ENCODE results near the gene ACSM2A. TPM values are rescaled to one million over a fixed set of nuclear protein-coding genes. Genes with fewer than 3 reads are reported as not detected.

ACSM2A gene
- total and polyA plus RNA-seq, 10 of the 15 experiments (the other 5 are each of a cell fraction or from before 2014, with no cell fraction given): not detected

GRCh38 chr16:20515688-20516090 is 64.4 kb downstream of the ACSM2A start:
- Histone ChIP-seq H2AFZ (ENCODE audit: control insufficient read depth, low read depth, low read length) (no peak overlapping the region), H3K4me2 (ENCODE audit: control insufficient read depth, insufficient read depth) (no peak overlapping the region), H3K4me1 (ENCODE audit: control insufficient read depth, insufficient read depth, low read length) (no peaks in the 10 kb centered on the region), H3K9me3 (replicated peaks; ENCODE audit: control insufficient read depth, insufficient read depth, low read length) (no peaks in the 10 kb centered on the region), H3K79me2 (ENCODE audit: control insufficient read depth, insufficient read depth, low read length) (no peaks in the 10 kb centered on the region), H4K20me1 (ENCODE audit: control insufficient read depth, insufficient read depth) (no peaks in the 10 kb centered on the region), H3K4me3 (no peak overlapping the region), H3K27me3 (replicated peaks in 1 of 2; ENCODE audit: control insufficient read depth in 2 of 2, insufficient read depth in 2 of 2, low read length in 1 of 2) (no peaks in the 10 kb centered on the region; a peak in 1 of 4 replicates), H3K36me3 (ENCODE audit: control insufficient read depth in 2 of 2, insufficient read depth in 2 of 2, low read length in 1 of 2) (no peaks in the 10 kb centered on the region), H3K9ac (ENCODE audit: control insufficient read depth, insufficient read depth, low read length) (no peak overlapping the region), H3K27ac (ENCODE audit: control insufficient read depth, insufficient read depth) (no peak overlapping the region)
- ATAC-seq (no peak), DNase-seq (ENCODE audit: low read depth, low spot score) (no peak), FAIRE-seq (no peak)
- SMC1A ChIA-PET (ENCODE audit: uncharacterized antibody, unreplicated experiment): no interaction called here
- POLR2A ChIA-PET: no interaction called here
- TF ChIP-seq CEBPZ (IDR thresholded peaks at IDR 0.05; ENCODE audit: low read depth, low read length) (no peak), SP1 (IDR thresholded peaks at IDR 0.05; ENCODE audit: low read depth, low read length) (no peak), WRNIP1 (IDR thresholded peaks at IDR 0.05; ENCODE audit: borderline replicate concordance, low read depth, low read length) (no peak), MXI1 (IDR thresholded peaks at IDR 0.05; ENCODE audit: low read depth, low read length) (no peak), RELA (IDR thresholded peaks at IDR 0.05; ENCODE audit: borderline replicate concordance, partially characterized antibody) (no peak), CUX1 (IDR thresholded peaks at IDR 0.05; ENCODE audit: insufficient replicate concordance, low read depth, low read length) (no peak)
- intact Hi-C loops (cut with micrococcal nuclease; ENCODE audit: unreplicated experiment): no loop called here
- BruUV-seq (replicated peaks): no TSS peak
- in situ Hi-C loops (cut with MboI): no loop called here
- RAD21 ChIA-PET (ENCODE audit: unreplicated experiment): no interaction called here
- CTCF ChIA-PET: no interaction called here

Data from GM12878 (cell line).